ENCODE data around the gene REG3G.

DNA sequence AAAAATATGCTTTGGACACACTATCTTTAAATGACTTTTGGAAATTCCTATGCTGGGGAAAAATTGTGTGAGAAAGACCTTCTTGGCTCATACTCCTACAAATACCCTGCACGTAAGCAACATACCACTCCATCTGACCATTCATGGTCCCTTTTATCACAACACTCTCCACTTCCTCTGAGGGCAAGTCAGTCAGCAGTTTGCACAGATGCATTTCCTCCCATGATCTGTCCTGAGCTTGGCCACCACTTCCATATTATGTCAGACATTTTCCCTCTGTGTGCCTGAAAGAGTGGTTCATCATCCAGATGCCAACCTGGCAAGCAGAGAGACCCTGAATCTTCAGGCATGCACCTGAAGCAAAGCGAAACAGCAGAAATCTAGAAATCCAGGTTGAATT, 16.1 kb upstream of the REG3G start:
- TF ChIP-seq, protein P1, sequence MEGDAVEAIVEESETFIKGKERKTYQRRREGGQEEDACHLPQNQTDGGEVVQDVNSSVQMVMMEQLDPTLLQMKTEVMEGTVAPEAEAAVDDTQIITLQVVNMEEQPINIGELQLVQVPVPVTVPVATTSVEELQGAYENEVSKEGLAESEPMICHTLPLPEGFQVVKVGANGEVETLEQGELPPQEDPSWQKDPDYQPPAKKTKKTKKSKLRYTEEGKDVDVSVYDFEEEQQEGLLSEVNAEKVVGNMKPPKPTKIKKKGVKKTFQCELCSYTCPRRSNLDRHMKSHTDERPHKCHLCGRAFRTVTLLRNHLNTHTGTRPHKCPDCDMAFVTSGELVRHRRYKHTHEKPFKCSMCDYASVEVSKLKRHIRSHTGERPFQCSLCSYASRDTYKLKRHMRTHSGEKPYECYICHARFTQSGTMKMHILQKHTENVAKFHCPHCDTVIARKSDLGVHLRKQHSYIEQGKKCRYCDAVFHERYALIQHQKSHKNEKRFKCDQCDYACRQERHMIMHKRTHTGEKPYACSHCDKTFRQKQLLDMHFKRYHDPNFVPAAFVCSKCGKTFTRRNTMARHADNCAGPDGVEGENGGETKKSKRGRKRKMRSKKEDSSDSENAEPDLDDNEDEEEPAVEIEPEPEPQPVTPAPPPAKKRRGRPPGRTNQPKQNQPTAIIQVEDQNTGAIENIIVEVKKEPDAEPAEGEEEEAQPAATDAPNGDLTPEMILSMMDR (IDR thresholded peaks at IDR 0.05; ENCODE audit: poor library complexity, severe bottlenecking): no peak
- TF ChIP-seq EP300 (conservative IDR thresholded peaks at IDR 0.05; ENCODE audit: poor library complexity, severe bottlenecking): no peak
- TF ChIP-seq EZH2 (IDR thresholded peaks at IDR 0.05; ENCODE audit: borderline replicate concordance, insufficient read depth, low read length, poor library complexity, severe bottlenecking): no peak
- no peak for TF ChIP-seq SMC3 (conservative IDR thresholded peaks at IDR 0.05; ENCODE audit: poor library complexity)
